ENCODE measurements around the gene TSEN15.
"Not testable (repeated sequence)": the region's sequence is repeated elsewhere in the genome, so short reads cannot be mapped to it uniquely, and the experiment has no call there.

TSEN15 gene

DNA sequence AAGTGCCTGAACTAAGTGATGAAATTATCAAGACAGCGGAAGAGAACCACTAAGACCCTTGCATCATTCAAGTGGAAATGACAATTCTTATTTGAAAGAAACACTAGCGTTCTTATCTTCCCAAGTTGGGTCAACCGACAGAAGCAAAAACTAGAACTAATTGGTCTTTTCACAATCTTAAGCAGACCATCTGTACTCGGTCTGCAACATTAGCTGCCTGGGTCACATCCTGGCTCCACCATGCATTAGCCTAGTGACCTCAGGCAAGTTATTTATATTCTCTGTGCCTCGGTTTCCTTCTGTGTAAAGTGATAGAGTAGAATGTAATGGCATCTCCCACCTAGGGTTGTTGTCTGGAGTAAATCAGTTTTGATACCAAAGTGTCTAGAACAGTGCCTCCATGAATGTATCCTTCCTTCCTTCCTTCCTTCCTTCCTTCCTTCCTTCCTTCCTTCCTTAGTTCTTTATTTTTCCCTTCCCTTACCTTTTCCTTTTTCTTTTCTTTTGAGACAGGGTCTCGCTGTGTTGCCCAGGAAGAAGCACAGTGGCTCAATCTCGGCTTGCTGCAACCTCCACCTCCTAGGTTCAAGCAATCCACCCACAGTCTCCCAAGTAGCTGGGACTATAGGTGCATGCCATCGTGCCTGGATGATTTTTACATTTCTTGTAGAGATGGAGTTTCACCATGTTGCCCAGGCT is 20.0 kb upstream of the TSEN15 start:
- DNase-seq = no peak

- DNase-seq = no peak
Measured at GRCh38 chr1:184032306-184032929, 19.1 kb upstream of the TSEN15 start.

DNA sequence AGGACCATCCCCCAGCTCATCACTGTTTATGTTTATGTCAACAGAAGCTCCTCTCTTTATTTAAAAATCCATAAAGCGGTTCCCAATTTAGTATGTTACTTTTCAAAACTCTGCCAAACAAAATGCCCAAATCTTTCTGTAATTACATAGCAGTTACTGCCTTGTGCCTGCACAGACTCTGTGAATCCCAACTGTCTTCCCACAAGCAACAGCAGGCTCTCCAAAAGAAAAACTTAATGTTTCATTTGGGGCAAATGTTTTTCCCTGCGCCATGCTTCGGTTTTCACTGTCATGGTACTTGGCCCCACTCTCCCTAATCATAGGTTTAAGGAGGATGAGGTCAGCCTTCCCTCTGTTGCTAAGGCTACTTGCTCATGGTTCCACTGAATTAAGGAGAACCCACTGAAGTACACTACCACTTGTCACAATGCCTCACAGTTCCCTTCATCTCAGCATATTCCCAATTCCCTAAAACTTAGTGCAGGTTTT is 18.6 kb upstream of the TSEN15 start:
- no peak for DNase-seq

GRCh38 chr1:184033711-184034167 is 17.8 kb upstream of the TSEN15 start:
- DNase-seq = no peak

GRCh38 chr1:184034761-184035379 is 16.7 kb upstream of the TSEN15 start:
- DNase-seq = no peak

DNA sequence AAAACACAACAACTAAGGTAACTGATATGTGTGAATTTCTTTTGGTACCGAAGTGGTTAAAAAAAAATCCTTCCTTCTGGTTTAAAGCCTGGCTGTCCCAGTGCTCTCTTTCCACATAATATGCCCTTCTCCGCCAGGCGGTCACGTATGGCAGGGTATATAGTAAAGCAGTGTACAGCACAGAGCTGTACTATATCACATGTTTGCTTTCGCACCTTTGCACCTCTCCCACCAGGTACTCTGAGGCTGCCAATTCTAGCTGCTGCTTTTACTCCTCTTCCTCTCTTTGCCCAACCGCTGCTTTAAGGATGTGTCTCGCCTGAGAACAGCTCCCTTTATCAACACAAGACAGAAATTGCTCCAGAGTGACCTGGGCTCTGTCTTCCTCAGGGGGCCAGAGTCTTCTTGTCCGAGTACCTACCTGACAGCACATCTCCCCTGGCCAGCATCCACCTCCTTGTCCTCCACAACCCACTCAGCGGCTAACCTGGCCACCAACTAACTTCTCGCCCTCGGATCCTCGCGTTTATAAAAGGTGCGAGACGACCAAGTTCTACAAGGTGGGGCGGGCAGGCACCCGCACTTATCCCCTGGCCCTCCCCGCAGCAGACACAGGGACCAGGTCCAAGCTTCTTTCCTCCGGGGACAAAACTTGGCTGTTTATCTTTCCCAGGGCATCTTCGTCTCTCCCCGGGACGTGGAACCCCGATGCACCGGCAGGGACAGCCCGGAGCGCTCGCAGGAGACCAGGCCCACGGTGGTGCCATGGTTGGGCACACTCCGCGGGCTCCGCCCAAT is 15.6 kb upstream of the TSEN15 start:
- no peak for DNase-seq

DNA sequence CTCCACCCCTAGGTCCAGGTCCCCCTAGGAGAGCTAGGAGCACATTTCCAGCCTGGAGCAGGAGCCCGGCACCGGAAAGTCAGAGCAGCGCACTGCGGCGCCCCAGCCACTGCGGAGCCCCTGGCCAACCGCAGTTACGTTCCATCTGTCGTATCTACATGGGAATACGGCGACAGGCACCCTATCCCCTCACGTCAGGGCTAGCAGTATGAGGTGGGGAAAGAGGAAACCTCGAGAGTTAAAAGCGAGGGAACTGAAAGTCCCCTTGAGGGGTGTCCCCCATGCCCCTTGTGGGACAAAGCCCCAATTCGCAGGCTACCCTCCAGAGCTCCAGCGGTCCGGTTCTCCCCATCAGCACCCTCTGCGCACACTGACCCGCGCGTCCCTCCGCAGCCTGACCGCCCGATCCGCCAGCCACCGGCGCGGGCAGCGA is 15.0 kb upstream of the TSEN15 start:
- no peak for DNase-seq

DNA sequence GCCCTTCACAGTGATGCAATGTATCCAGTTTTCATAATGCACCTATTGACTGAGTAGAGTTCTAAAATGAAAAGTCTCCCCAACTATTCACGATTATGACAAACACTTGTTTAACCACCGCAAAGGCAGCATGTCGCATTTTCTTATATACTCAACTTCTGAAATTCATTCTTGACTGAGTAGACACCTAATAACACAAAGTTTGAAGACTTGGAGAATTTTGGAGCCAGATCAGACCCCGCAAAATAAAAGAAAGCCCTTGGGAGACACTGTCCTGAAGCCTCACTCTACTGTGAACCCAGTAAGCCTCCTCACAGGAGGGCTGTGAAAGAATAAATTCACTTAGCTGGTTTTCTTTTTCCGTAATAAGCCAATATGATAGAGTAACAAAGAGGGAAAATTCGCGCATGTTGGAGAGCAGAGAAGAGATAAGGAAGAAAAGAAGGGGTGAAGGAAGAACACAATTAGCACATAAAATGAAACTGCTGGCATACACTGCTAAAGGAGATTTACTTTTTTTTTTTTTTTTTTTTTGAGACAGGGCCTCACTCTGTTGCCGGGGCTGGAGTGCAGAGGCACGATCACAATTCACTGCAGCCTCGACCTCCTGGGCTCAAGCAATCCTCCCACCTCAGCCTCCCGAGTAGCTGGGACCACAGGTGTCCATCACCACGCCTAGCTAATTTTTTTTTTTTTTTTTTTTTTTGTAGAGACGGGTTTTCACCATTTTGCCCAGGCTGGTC is 13.5 kb upstream of the TSEN15 start:
- DNase-seq = no peak

- no peak for DNase-seq
Measured at GRCh38 chr1:184039126-184039525, 12.4 kb upstream of the TSEN15 start.

DNA sequence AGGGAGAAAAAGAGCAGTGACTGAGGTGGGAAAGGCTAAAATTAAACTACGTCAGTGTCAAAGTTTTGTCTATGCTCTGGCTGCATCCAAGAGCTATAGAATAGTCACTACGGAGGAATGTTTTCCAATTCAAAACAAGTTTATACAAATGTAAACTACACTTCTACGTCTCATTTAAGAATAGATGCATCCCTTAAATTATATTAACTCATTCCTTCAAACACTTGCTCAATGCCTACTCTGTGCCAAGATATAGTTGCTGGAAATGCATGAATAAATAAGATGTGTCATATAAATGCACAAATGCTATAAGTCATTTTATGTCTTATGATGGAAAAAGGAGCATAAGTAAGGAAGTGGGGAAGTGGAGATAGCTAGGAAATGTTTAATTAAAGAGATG is 9.8 kb upstream of the TSEN15 start:
- no peak for DNase-seq

DNA sequence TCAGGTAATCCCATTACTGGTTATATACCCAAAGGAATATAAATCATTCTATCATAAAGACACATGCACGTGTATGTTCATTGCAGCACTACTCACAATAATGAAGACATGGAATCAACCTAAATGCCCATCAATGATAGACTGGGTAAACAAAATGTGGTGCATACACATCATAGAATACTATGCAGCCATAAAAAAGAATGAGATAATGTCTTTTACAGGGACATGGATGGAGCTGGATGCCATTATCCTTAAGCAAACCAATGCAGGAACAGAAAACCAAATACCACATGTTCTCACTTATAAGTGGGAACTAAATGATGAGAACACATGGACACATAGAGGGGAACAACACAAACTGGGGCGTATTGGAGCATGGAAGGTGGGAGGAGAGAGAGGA is 8.2 kb upstream of the TSEN15 start:
- DNase-seq = not testable (repeated sequence)

GRCh38 chr1:184044603-184045376 is 6.7 kb upstream of the TSEN15 start:
- DNase-seq = no peak

DNA sequence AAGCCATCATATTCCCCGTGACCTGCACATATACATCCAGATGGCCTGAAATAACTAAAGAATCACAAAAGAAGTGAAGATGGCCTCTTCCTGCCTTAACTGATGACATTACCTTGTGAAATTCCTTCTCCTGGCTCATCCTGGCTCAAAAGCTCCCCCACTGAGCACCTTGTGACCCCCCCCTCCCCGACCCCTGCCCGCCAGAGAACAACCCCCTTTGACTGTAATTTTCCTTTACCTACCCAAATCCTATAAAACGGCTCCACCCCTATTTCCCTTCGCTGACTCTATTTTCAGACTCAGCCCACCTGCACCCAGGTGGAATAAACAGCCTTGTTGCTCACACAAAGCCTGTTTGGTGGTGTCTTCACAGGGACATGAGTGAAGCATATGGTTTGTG is 4.0 kb upstream of the TSEN15 start:
- not testable (repeated sequence) for DNase-seq

DNA sequence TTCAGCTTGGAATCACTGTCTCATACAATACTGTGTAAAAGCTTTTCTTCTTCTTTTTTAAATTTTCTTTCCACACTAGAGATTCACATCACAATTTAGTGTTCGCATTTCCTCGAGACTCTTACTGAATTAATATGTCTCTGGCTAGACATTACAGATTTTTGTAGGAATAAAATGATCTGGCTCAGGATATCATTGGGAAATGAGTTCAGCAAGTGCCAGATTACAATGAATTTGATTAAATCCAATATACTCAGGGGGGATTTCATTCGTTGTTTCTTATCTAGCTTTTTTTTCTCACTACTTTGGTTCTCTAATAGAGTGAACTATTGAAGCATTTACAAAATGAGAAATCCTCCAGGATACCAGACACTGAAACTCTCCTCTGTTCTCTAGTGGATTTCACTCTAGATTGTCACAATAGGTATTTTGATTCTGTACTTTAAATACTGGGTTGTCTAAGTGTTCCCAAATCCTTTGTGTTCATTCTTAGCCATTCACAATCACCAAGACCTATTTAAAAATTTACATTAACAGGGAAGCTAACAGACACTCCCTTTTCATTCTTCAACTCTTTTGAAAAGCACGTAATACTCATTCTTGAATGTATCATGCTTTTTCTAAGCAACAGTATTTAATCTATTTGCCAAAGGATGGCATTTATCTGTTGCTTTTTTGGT is 2.8 kb upstream of the TSEN15 start:
- DNase-seq = peak in 1 of 2 experiments; percentile 10

GRCh38 chr1:184049291-184049690 is 2.2 kb upstream of the TSEN15 start:
- no peak for DNase-seq

DNA sequence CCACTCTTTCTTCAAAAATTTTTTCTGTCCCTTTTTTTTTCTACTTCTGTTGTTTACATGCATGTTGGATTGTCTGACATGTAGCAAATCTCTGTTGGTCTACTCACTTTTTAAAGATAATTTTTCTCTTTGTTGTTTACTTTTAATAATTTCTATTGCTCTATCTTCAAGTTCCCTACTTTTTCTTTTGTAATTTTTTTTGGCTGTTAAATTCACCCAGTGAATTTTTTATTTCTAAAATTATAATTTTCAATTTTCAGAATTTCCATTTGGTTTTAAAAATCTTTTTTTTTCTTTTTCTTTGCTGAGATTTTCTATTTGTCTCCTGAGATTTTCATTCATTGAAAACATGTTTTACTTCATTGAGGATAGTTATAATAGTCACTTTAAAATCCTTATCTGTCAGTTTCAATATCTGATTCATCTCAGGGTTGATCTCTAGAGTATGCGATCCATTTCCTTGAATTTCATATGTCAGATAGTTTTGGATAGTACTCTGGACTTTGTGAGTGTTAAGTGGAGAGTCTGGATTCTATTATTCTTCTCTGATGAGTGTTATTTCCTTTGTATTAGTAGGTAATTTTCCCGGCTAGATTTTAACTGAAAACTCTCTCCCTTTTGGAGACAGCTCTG is 1.6 kb upstream of the TSEN15 start:
- no peak for DNase-seq

DNA sequence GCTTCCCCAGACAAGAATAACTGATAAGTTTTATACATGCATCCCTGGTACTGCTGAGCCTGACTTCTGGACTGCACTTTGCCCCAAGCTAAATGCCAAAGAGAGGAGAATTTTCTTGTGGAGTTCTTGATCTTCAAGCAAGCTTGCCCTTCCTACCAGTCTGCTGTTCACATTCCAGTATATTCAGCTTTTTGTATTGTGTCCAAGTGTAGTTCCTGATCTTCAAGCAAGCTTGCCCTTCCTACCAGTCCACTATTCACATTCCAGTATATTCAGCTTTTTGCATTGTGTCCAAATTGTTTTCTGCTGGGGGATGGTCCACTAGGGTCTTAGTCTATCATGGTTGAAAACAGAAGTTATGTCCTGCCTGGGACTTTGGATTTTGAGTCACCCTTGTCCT is 894 bp upstream of the TSEN15 start:
- DNase-seq = no peak

DNA sequence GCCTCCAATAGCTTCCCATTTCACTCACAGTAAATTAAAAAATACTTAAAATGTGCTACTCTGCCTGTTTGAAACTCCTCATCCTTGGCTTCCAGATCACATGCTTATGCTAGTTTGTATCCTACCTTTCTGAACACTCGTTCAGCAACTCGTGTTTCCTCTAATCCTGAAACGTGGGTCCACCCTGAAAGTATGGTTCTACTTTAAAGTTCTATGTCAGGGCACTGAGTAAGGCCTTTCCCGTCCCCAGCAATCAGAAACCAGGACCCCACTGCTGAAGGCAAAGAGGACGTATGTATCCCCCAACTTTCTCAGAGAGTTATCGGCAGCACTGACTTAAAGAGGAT is 419 bp upstream of the TSEN15 start:
- DNase-seq = no peak

DNA sequence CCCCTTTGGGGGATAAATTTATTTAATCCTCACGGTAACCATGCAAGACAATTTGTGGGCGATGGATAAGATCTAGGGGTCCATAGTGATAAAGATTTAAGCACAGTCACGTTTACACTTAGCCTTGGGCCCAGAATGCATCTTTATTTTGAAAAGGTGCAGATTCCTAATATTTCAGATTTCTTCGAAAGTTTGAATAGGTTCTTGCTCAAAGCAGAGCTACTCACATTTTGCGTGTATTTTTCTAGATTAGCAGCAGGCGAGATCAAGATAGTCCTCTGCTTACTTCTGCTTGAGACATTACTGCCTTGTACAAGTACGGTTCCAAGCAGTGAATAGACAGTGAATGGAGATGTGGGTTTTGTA is 647 bp downstream of the TSEN15 start:
- DNase-seq = no peak

DNA sequence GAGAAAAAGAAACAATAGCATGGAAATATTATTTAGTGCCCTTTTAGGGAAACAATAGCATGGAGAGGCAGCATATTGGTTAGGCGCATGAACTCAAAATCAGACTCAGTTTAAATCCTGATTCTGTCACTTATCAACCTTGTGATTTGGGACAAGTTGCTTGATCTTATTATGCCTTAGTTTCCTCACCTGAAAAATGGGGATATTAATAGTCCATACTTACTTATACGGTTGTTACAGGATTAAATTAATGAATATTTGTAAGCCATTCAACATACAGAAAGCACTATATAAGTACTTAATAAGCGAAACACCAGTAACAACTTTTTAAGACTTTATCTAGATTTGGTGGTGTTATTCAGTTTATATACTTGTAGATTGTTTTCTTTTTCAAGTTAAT is 1.2 kb downstream of the TSEN15 start:
- no peak for DNase-seq

DNA sequence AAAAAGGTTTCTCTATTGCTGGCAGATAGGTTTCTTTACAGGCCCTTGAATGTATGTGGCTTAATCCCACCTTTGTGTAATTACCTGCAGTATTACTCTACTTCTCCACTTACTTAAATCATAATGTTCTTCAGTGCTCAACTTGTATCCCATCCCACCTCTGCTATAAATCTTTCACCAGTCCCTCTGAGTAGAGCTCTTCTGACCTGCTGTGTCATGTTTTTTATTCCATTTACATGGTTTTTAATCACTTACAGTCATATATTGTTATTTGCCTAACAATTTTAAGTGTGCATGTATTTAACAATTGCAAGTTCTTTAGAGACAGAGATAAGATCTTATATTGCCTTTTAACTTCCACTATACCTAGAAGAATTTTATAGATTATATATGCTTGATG is 2.4 kb downstream of the TSEN15 start:
- DNase-seq = no peak

All from NCI-H2081 (cell line).